Measurements from ENCODE around the gene FAM131B.
"Not testable (repeated sequence)": the region's sequence is repeated elsewhere in the genome, so short reads cannot be mapped to it uniquely, and the experiment has no call there.

FAM131B gene

GRCh38 chr7:143394068-143394467 is 31.6 kb upstream of the FAM131B start:
- H3K27ac ChIP-seq (ENCODE audit: low read length, poor library complexity, severe bottlenecking) = no peak overlapping the region
- peaks cover 35 to 41% of the 10 kb centered on the region in 2 experiments for H3K36me3 ChIP-seq (ENCODE audit: control insufficient read depth in 1 of 2, insufficient read depth in 2 of 2, low read depth in 1 of 2, low read length in 2 of 2)
- H2BK12ac ChIP-seq (ENCODE audit: low read length in 2 of 2) = no peak overlapping the region
- WGBS = 98% methylated on average over 4 of the region's 6 CpGs
- H3K18ac ChIP-seq (ENCODE audit: low read depth in 1 of 2, low read length in 2 of 2) = no peak overlapping the region
- DNase-seq = no peak
- H2BK15ac ChIP-seq (ENCODE audit: low read depth, poor library complexity, severe bottlenecking) = no peak overlapping the region
- no peak overlapping the region for H3K4me3 ChIP-seq (ENCODE audit: insufficient read depth in 1 of 2, low read depth in 1 of 2, low read length in 2 of 2)
- no peak overlapping the region for H3K9ac ChIP-seq (ENCODE audit: low read length)
- no peak overlapping the region for H4K8ac ChIP-seq (ENCODE audit: low read length)
- H2BK120ac ChIP-seq (ENCODE audit: low read depth, low read length) = no peak overlapping the region
- H3K27me3 ChIP-seq (ENCODE audit: control insufficient read depth in 1 of 2, insufficient read depth in 1 of 2, low read length in 2 of 2) = no peaks in the 10 kb centered on the region
- H2AFZ ChIP-seq (ENCODE audit: low read depth, low read length) = no peak overlapping the region
- peaks cover 22% of the 10 kb centered on the region for H3K4me1 ChIP-seq (ENCODE audit: control insufficient read depth, insufficient read depth, low read depth, low read length)
- H4K91ac ChIP-seq (ENCODE audit: low read length) = no peak overlapping the region
- H2AK5ac ChIP-seq (ENCODE audit: low read length, severe bottlenecking) = no peak overlapping the region
- no peaks in the 10 kb centered on the region for H3K9me3 ChIP-seq (ENCODE audit: control insufficient read depth, low read length)
- H2BK5ac ChIP-seq (ENCODE audit: low read depth, low read length, poor library complexity, severe bottlenecking) = no peak overlapping the region
- no peak overlapping the region for H3K14ac ChIP-seq (ENCODE audit: low read length in 2 of 2)
- H3K4ac ChIP-seq (ENCODE audit: low read depth in 1 of 2, low read length in 2 of 2) = no peak overlapping the region
- no peak overlapping the region for H3K4me2 ChIP-seq (ENCODE audit: low read length, poor library complexity, severe bottlenecking)
- H3K79me1 ChIP-seq (replicated peaks; ENCODE audit: low read length, poor library complexity, severe bottlenecking) = peaks cover 2% of the 10 kb centered on the region
- no peak overlapping the region for H3K23ac ChIP-seq (ENCODE audit: low read length in 2 of 2)

- Histone ChIP-seq H2BK120ac (ENCODE audit: low read depth, low read length) (no peak overlapping the region), H3K79me1 (replicated peaks; ENCODE audit: low read length, poor library complexity, severe bottlenecking) (peaks cover 6% of the 10 kb centered on the region), H3K23ac (ENCODE audit: low read length in 2 of 2) (no peak overlapping the region), H3K14ac (ENCODE audit: low read length in 2 of 2) (no peak overlapping the region), H3K27me3 (ENCODE audit: control insufficient read depth in 1 of 2, insufficient read depth in 1 of 2, low read length in 2 of 2) (no peaks in the 10 kb centered on the region), H3K4me1 (ENCODE audit: control insufficient read depth, insufficient read depth, low read depth, low read length) (peaks cover 25% of the 10 kb centered on the region), H3K9me3 (ENCODE audit: control insufficient read depth, low read length) (no peaks in the 10 kb centered on the region), H3K4me2 (ENCODE audit: low read length, poor library complexity, severe bottlenecking) (no peak overlapping the region), H2BK5ac (ENCODE audit: low read depth, low read length, poor library complexity, severe bottlenecking) (no peak overlapping the region), H3K4me3 (ENCODE audit: insufficient read depth in 1 of 2, low read depth in 1 of 2, low read length in 2 of 2) (no peak overlapping the region), H2AK5ac (ENCODE audit: low read length, severe bottlenecking) (no peak overlapping the region), H3K4ac (ENCODE audit: low read depth in 1 of 2, low read length in 2 of 2) (no peak overlapping the region), H2BK12ac (ENCODE audit: low read length in 2 of 2) (no peak overlapping the region), H4K8ac (ENCODE audit: low read length) (no peak overlapping the region), H3K36me3 (ENCODE audit: control insufficient read depth in 1 of 2, insufficient read depth in 2 of 2, low read depth in 1 of 2, low read length in 2 of 2) (peaks cover 41 to 47% of the 10 kb centered on the region in 2 experiments), H2AFZ (ENCODE audit: low read depth, low read length) (no peak overlapping the region), H3K18ac (ENCODE audit: low read depth in 1 of 2, low read length in 2 of 2) (no peak overlapping the region), H3K9ac (ENCODE audit: low read length) (peak overlapping the region; percentile 92), H2BK15ac (ENCODE audit: low read depth, poor library complexity, severe bottlenecking) (no peak overlapping the region), H4K91ac (ENCODE audit: low read length) (no peak overlapping the region), H3K27ac (ENCODE audit: low read length, poor library complexity, severe bottlenecking) (no peak overlapping the region)
- WGBS = 92% methylated on average over 14 of the region's 14 CpGs
- DNase-seq = no peak
Measured at GRCh38 chr7:143393267-143394041, 30.9 kb upstream of the FAM131B start.

DNA sequence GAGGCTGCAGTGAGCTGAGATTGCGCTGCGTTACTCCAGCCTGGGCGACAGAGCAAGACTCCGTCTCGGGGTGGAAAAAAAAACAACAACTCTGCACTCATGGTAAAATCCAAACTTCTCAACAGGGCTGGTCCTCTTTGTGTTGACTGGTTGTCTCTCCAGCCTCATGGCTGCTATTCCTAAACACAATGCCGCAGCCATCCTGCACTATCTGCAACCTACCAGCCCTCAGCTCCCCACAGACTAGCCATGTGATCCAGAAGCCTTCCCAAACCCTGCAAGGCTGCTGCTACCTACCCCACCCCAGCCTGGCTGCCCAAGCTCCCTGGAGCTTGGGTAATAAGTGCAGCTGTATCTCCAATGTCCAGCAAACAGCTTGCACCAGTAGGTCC is 30.4 kb upstream of the FAM131B start:
- Histone ChIP-seq H3K14ac (ENCODE audit: low read length in 2 of 2) (no peak overlapping the region), H3K4me2 (ENCODE audit: low read length, poor library complexity, severe bottlenecking) (no peak overlapping the region), H3K9ac (ENCODE audit: low read length) (peak overlapping the region; percentile 92), H2BK12ac (ENCODE audit: low read length in 2 of 2) (no peak overlapping the region), H3K4ac (ENCODE audit: low read depth in 1 of 2, low read length in 2 of 2) (no peak overlapping the region), H2BK5ac (ENCODE audit: low read depth, low read length, poor library complexity, severe bottlenecking) (no peak overlapping the region), H3K27me3 (ENCODE audit: control insufficient read depth in 1 of 2, insufficient read depth in 1 of 2, low read length in 2 of 2) (no peaks in the 10 kb centered on the region), H3K4me1 (ENCODE audit: control insufficient read depth, insufficient read depth, low read depth, low read length) (peaks cover 27% of the 10 kb centered on the region), H2BK120ac (ENCODE audit: low read depth, low read length) (no peak overlapping the region), H2AK5ac (ENCODE audit: low read length, severe bottlenecking) (no peak overlapping the region), H2BK15ac (ENCODE audit: low read depth, poor library complexity, severe bottlenecking) (no peak overlapping the region), H4K8ac (ENCODE audit: low read length) (no peak overlapping the region), H3K23ac (ENCODE audit: low read length in 2 of 2) (no peak overlapping the region), H3K18ac (ENCODE audit: low read depth in 1 of 2, low read length in 2 of 2) (no peak overlapping the region), H3K79me1 (replicated peaks; ENCODE audit: low read length, poor library complexity, severe bottlenecking) (peaks cover 8% of the 10 kb centered on the region), H3K9me3 (ENCODE audit: control insufficient read depth, low read length) (no peaks in the 10 kb centered on the region), H4K91ac (ENCODE audit: low read length) (no peak overlapping the region), H3K27ac (ENCODE audit: low read length, poor library complexity, severe bottlenecking) (no peak overlapping the region), H2AFZ (ENCODE audit: low read depth, low read length) (no peak overlapping the region), H3K36me3 (ENCODE audit: control insufficient read depth in 1 of 2, insufficient read depth in 2 of 2, low read depth in 1 of 2, low read length in 2 of 2) (peaks cover 47 to 53% of the 10 kb centered on the region in 2 experiments), H3K4me3 (ENCODE audit: insufficient read depth in 1 of 2, low read depth in 1 of 2, low read length in 2 of 2) (no peak overlapping the region)
- DNase-seq = no peak
- 99% methylated on average over 6 of the region's 6 CpGs for WGBS

DNA sequence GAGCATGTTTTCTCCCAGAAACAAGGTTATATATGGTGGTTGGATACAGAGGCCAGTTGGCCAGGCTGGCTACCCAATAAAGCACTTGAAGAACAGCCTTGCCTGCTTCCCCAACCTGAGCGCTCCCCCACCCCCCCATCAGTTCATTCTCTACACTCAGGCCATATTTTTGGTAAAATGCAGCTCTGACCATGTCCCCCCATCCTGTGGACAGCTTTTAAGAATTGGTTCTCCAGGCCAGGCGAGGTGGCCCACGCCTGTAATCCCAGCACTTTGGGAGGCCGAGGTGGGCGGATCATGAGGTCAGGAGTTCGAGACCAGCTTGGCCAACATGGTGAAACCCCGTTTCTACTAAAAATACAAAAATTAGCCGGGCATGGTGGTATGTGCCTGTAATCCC is 29.9 kb upstream of the FAM131B start:
- H3K9me3 ChIP-seq (ENCODE audit: control insufficient read depth, low read length); H3K79me1 ChIP-seq (replicated peaks; ENCODE audit: low read length, poor library complexity, severe bottlenecking); H3K4me3 ChIP-seq (ENCODE audit: insufficient read depth in 1 of 2, low read depth in 1 of 2, low read length in 2 of 2); H3K23ac ChIP-seq (ENCODE audit: low read length in 2 of 2); H4K8ac ChIP-seq (ENCODE audit: low read length); H3K4me2 ChIP-seq (ENCODE audit: low read length, poor library complexity, severe bottlenecking); H2BK12ac ChIP-seq (ENCODE audit: low read length in 2 of 2); H3K14ac ChIP-seq (ENCODE audit: low read length in 2 of 2); H2BK15ac ChIP-seq (ENCODE audit: low read depth, poor library complexity, severe bottlenecking); H2AK5ac ChIP-seq (ENCODE audit: low read length, severe bottlenecking); H2BK120ac ChIP-seq (ENCODE audit: low read depth, low read length); DNase-seq; H2BK5ac ChIP-seq (ENCODE audit: low read depth, low read length, poor library complexity, severe bottlenecking); H3K27me3 ChIP-seq (ENCODE audit: control insufficient read depth in 1 of 2, insufficient read depth in 1 of 2, low read length in 2 of 2); H4K91ac ChIP-seq (ENCODE audit: low read length); H2AFZ ChIP-seq (ENCODE audit: low read depth, low read length); H3K4ac ChIP-seq (ENCODE audit: low read depth in 1 of 2, low read length in 2 of 2); H3K18ac ChIP-seq (ENCODE audit: low read depth in 1 of 2, low read length in 2 of 2): not testable (repeated sequence)
- Histone ChIP-seq H3K9ac (ENCODE audit: low read length) (peak overlapping the region; percentile 92), H3K36me3 (ENCODE audit: control insufficient read depth in 1 of 2, insufficient read depth in 2 of 2, low read depth in 1 of 2, low read length in 2 of 2) (peaks cover 52 to 57% of the 10 kb centered on the region in 2 experiments), H3K27ac (ENCODE audit: low read length, poor library complexity, severe bottlenecking) (peak overlapping the region; percentile 71), H3K4me1 (ENCODE audit: control insufficient read depth, insufficient read depth, low read depth, low read length) (peaks cover 32% of the 10 kb centered on the region)
- WGBS = 97% methylated on average over 8 of the region's 8 CpGs

All from mesenchymal stem cell (in vitro differentiated cells and primary cell).